ENCODE results near the gene SLC26A9. TPM values are rescaled to one million over a fixed set of nuclear protein-coding genes. Genes with fewer than 3 reads are reported as not detected.

Gene SLC26A9
- total RNA-seq, 1 experiment from 2014 or later, result not detected

DNA sequence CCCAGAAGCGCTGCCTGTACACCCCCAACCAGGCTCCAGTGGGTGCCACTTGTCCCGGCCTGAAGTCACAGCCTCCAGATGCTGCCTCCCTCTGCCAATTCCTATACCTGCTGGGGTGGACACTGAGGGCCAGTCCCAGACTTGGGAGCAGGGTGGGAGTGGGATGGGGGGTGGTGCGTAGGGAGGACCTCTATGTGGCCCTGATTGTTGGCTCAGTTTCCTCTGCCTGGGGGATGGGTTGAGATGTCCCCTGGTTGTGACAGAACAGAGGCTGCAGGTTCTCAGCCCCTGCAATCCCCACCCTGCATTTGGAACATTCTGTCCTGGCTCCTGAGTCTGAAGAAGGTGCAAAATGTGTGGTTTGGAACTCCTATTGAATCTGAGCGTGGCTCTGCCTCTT is 32.8 kb upstream of the SLC26A9 start:
- Histone ChIP-seq H3K4me3 (ENCODE audit: low read depth in 2 of 2, low read length in 2 of 2) (no peak overlapping the region), H3K4me1 (ENCODE audit: control insufficient read depth, insufficient read depth, low read length) (no peaks in the 10 kb centered on the region), H3K9me3 (ENCODE audit: control insufficient read depth, insufficient read depth, low read depth, low read length) (no peaks in the 10 kb centered on the region), H3K27ac (ENCODE audit: low read length) (no peak overlapping the region), H3K27me3 (ENCODE audit: control insufficient read depth, insufficient read depth, low read length) (no peaks in the 10 kb centered on the region; the same call in 1 of the 2 replicates), H3K36me3 (ENCODE audit: control insufficient read depth, insufficient read depth, low read length) (no peaks in the 10 kb centered on the region)
- POLR2A ChIA-PET, result no interaction called here
- no TSS peak for BruUV-seq (replicated peaks)
- intact Hi-C loops (cut with micrococcal nuclease; ENCODE audit: unreplicated experiment), result no loop called here
- ATAC-seq, result no peak
- in situ Hi-C loops (cut with HindIII; ENCODE audit: low pct_unique_long_range_greater_than_20kb, low sequenced_read_pairs), result no loop called here
- CTCF ChIA-PET, result interaction anchor here (4.0 kb wide), 1 partner anchor 57 kb away, joined by 116 read pairs; no protein-coding TSS in a partner anchor
- TF ChIP-seq, protein P1, sequence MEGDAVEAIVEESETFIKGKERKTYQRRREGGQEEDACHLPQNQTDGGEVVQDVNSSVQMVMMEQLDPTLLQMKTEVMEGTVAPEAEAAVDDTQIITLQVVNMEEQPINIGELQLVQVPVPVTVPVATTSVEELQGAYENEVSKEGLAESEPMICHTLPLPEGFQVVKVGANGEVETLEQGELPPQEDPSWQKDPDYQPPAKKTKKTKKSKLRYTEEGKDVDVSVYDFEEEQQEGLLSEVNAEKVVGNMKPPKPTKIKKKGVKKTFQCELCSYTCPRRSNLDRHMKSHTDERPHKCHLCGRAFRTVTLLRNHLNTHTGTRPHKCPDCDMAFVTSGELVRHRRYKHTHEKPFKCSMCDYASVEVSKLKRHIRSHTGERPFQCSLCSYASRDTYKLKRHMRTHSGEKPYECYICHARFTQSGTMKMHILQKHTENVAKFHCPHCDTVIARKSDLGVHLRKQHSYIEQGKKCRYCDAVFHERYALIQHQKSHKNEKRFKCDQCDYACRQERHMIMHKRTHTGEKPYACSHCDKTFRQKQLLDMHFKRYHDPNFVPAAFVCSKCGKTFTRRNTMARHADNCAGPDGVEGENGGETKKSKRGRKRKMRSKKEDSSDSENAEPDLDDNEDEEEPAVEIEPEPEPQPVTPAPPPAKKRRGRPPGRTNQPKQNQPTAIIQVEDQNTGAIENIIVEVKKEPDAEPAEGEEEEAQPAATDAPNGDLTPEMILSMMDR (IDR thresholded peaks at IDR 0.05), result no peak
- TF ChIP-seq, protein P2, sequence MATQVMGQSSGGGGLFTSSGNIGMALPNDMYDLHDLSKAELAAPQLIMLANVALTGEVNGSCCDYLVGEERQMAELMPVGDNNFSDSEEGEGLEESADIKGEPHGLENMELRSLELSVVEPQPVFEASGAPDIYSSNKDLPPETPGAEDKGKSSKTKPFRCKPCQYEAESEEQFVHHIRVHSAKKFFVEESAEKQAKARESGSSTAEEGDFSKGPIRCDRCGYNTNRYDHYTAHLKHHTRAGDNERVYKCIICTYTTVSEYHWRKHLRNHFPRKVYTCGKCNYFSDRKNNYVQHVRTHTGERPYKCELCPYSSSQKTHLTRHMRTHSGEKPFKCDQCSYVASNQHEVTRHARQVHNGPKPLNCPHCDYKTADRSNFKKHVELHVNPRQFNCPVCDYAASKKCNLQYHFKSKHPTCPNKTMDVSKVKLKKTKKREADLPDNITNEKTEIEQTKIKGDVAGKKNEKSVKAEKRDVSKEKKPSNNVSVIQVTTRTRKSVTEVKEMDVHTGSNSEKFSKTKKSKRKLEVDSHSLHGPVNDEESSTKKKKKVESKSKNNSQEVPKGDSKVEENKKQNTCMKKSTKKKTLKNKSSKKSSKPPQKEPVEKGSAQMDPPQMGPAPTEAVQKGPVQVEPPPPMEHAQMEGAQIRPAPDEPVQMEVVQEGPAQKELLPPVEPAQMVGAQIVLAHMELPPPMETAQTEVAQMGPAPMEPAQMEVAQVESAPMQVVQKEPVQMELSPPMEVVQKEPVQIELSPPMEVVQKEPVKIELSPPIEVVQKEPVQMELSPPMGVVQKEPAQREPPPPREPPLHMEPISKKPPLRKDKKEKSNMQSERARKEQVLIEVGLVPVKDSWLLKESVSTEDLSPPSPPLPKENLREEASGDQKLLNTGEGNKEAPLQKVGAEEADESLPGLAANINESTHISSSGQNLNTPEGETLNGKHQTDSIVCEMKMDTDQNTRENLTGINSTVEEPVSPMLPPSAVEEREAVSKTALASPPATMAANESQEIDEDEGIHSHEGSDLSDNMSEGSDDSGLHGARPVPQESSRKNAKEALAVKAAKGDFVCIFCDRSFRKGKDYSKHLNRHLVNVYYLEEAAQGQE (IDR thresholded peaks at IDR 0.05; ENCODE audit: insufficient read depth in 1 of 2, low read depth in 2 of 2, low read length in 1 of 2), result no peak
- TF ChIP-seq TCF7L2 (IDR thresholded peaks at IDR 0.05; ENCODE audit: low read depth, low read length) (no peak), SIN3A (IDR thresholded peaks at IDR 0.05; ENCODE audit: borderline replicate concordance, insufficient read depth, low read depth, low read length) (no peak), POLR2AphosphoS5 (IDR thresholded peaks at IDR 0.05; ENCODE audit: low read depth, low read length) (no peak)
- DNase-seq (ENCODE audit: low read depth, low spot score), result no peak

DNA sequence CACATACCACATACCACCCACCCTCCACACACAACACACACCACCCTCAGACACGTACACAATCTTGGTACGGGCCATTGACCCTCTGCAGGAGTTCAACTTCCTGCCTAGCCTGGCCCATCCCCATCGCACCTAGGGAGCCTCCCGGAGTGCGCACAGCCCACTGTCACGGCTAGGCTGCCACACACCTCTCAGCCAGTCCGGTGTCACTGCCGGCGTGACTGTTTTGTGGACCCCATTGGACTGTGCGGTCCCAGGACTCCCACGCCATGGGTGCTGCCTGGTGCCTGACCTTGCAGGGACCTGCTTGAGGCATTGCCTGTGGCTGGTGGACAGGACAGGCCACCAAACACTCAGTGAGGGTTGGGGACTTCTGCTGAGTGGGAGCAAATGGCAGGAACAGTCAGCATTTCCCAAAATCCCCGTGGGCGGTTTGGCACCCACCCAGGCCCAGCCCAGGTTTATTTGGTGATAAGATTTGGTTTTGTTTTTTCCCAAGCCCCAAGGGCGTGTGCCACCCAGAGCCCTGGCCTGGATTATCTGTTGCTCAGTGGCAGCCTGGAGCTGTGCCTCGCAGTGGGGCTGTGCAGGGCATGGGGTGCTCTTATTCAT is 32.2 kb upstream of the SLC26A9 start:
- Histone ChIP-seq H3K36me3 (ENCODE audit: control insufficient read depth, insufficient read depth, low read length) (no peaks in the 10 kb centered on the region), H3K27ac (ENCODE audit: low read length) (no peak overlapping the region), H3K9me3 (ENCODE audit: control insufficient read depth, insufficient read depth, low read depth, low read length) (no peaks in the 10 kb centered on the region), H3K27me3 (ENCODE audit: control insufficient read depth, insufficient read depth, low read length) (no peaks in the 10 kb centered on the region; the same call in 1 of the 2 replicates), H3K4me3 (ENCODE audit: low read depth in 2 of 2, low read length in 2 of 2) (no peak overlapping the region), H3K4me1 (ENCODE audit: control insufficient read depth, insufficient read depth, low read length) (no peaks in the 10 kb centered on the region)
- BruUV-seq (replicated peaks), result no TSS peak
- in situ Hi-C loops (cut with HindIII; ENCODE audit: low pct_unique_long_range_greater_than_20kb, low sequenced_read_pairs), result no loop called here
- CTCF ChIA-PET, result no interaction called here
- TF ChIP-seq, protein P1 (IDR thresholded peaks at IDR 0.05), result no peak
- TF ChIP-seq SIN3A (IDR thresholded peaks at IDR 0.05; ENCODE audit: borderline replicate concordance, insufficient read depth, low read depth, low read length) (no peak), TCF7L2 (IDR thresholded peaks at IDR 0.05; ENCODE audit: low read depth, low read length) (no peak), POLR2AphosphoS5 (IDR thresholded peaks at IDR 0.05; ENCODE audit: low read depth, low read length) (no peak)
- TF ChIP-seq, protein P2 (IDR thresholded peaks at IDR 0.05; ENCODE audit: insufficient read depth in 1 of 2, low read depth in 2 of 2, low read length in 1 of 2), result no peak
- intact Hi-C loops (cut with micrococcal nuclease; ENCODE audit: unreplicated experiment), result no loop called here
- ATAC-seq (no peak), DNase-seq (ENCODE audit: low read depth, low spot score) (no peak)
- POLR2A ChIA-PET, result no interaction called here
